Measurements from ENCODE around the gene OGFOD2. TPM values are rescaled to one million over a fixed set of nuclear protein-coding genes. Genes with fewer than 3 reads are reported as not detected.

OGFOD2 gene
- total RNA-seq: 10 to 100 TPM; 16.6 to 23.7 (median 20.7) TPM
- total RNA-seq (2013): 9.1 TPM

DNA sequence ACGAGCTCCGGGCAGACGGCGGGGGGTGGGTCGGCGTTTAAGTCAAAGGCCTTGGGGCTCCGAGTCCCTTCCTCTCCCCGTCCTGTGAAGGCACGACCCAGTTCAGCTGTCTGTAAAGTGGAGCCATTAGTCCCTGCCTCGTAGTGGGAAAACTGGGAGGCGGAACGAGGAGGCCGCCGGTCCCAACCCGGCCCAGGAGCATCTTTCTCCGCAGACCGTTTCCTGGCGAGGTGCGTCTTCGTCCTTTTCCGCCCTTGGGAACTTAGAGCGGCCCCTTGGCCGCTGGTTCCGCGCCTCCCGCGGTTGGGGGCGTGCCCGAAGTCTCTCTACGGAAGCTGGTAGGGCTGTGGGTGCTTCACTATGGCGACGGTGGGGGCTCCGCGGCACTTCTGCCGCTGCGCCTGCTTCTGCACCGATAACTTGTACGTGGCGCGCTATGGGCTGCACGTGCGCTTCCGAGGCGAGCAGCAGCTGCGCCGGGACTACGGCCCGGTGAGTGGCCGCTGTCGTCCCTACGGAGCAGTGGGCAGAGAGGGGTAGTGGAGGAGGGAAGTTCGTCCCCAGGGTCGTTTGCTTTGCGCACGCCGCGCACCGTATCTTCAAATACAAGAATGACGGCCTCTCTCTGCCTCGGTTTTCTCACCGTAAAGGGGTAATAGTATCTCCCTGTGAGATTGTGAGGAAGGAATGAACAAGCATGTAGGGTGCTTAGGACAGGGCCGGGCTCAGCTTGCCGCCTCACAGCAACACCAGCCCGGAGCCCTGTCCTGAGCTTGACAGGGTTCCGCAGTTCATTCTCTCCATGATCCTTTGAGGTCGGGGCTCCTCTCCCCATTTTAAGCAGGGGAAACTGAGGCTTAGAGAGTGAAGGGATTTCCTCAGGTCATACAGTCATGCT is at the start of gene OGFOD2:
Gene OGFOD2, plus strand, starts transcription at position 353 of the 898 bp plus-strand sequence. Its CDS starts 8 bp downstream, at position 361.
- intact Hi-C loops (cut with micrococcal nuclease): loop anchor here (2.0 to 5.0 kb wide), 2 partner anchors 102 to 258 kb away; partner anchors contain the start of genes MPHOSPH9 and MTRFR
- Histone ChIP-seq H3K4me1 (ENCODE audit: control insufficient read depth, insufficient read depth, low read length) (peaks cover 42% of the 10 kb centered on the region), H3K27me3 (ENCODE audit: control insufficient read depth, insufficient read depth, low read length) (no peaks in the 10 kb centered on the region), H3K4me3 (ENCODE audit: low read length) (peak within 1 kb of the TSS; percentile 93), H3K27ac (ENCODE audit: low read length) (peak within 1 kb of the TSS; percentile 98), H3K36me3 (ENCODE audit: control insufficient read depth, insufficient read depth, low read length) (peaks cover 2% of the 10 kb centered on the region), H3K9me3 (ENCODE audit: control insufficient read depth, insufficient read depth, low read length) (no peaks in the 10 kb centered on the region)
- Mint-ChIP-seq H3K4me1 (peaks cover 4 to 27% of the 10 kb centered on the region in 2 donors), H3K4me3 (peak within 1 kb of the TSS; percentile 95), H3K9me3 (no peaks in the 10 kb centered on the region), H3K27me3 (ENCODE audit: low read depth in 2 of 2) (no peaks in the 10 kb centered on the region), H3K36me3 (no peaks in the 10 kb centered on the region), H3K27ac (peak within 1 kb of the TSS; percentile 97)
- DNase-seq: peak; percentile 93 to 96
- ATAC-seq: peak; percentile 81 to 93 (median 86)
- TF ChIP-seq, protein P1, sequence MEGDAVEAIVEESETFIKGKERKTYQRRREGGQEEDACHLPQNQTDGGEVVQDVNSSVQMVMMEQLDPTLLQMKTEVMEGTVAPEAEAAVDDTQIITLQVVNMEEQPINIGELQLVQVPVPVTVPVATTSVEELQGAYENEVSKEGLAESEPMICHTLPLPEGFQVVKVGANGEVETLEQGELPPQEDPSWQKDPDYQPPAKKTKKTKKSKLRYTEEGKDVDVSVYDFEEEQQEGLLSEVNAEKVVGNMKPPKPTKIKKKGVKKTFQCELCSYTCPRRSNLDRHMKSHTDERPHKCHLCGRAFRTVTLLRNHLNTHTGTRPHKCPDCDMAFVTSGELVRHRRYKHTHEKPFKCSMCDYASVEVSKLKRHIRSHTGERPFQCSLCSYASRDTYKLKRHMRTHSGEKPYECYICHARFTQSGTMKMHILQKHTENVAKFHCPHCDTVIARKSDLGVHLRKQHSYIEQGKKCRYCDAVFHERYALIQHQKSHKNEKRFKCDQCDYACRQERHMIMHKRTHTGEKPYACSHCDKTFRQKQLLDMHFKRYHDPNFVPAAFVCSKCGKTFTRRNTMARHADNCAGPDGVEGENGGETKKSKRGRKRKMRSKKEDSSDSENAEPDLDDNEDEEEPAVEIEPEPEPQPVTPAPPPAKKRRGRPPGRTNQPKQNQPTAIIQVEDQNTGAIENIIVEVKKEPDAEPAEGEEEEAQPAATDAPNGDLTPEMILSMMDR (IDR thresholded peaks at IDR 0.05): no peak
- WGBS (ENCODE audit: insufficient coverage): under 1% methylated on average over 66 of the region's 66 CpGs

DNA sequence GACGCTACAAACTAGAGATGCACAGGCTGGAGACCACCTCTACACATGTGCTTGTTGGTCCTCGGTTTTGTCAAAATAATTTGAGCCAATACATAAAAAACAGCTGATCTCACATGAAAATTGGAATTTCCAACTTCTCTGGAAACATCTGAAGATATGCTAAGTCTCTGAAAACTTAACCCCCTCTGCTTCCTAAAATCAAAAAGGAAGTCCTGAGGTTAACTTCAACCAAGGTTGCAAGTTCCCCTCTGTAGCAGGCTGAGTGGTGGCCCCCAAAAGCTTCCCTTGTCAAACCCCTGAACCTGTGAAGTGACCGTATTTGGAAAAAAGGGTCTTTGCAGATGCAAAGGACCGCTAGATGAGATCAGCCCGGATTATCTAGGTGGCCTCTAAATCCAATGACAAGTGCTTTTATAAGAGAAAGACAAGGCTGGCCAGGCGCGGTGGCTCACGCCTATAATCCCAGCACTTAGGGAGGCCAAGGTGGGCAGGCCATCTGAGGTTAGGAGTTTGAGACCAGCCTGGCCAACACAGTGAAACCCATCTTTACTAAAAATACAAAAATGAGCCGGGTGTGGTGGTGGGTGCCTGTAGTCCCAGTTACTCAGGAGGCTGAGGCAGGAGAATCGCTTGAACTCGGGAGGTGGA is 47.2 kb upstream of the OGFOD2 start:
- Mint-ChIP-seq H3K27me3 (ENCODE audit: low read depth in 2 of 2) (no peaks in the 10 kb centered on the region), H3K4me3 (no peak overlapping the region), H3K36me3 (no peaks in the 10 kb centered on the region), H3K27ac (no peak overlapping the region), H3K4me1 (peaks cover 0 to 13% of the 10 kb centered on the region in 2 donors), H3K9me3 (no peaks in the 10 kb centered on the region)
- Histone ChIP-seq H3K27ac (ENCODE audit: low read length) (no peak overlapping the region), H3K4me3 (ENCODE audit: low read length) (no peak overlapping the region), H3K4me1 (ENCODE audit: control insufficient read depth, insufficient read depth, low read length) (peaks cover 11% of the 10 kb centered on the region), H3K9me3 (ENCODE audit: control insufficient read depth, insufficient read depth, low read length) (no peaks in the 10 kb centered on the region), H3K27me3 (ENCODE audit: control insufficient read depth, insufficient read depth, low read length) (no peaks in the 10 kb centered on the region), H3K36me3 (ENCODE audit: control insufficient read depth, insufficient read depth, low read length) (no peaks in the 10 kb centered on the region)
- TF ChIP-seq, protein P1 (IDR thresholded peaks at IDR 0.05): no peak
- intact Hi-C loops (cut with micrococcal nuclease): no loop called here
- WGBS (ENCODE audit: insufficient coverage): 64% methylated on average over 11 of the region's 11 CpGs
- DNase-seq: no peak
- no peak for ATAC-seq

DNA sequence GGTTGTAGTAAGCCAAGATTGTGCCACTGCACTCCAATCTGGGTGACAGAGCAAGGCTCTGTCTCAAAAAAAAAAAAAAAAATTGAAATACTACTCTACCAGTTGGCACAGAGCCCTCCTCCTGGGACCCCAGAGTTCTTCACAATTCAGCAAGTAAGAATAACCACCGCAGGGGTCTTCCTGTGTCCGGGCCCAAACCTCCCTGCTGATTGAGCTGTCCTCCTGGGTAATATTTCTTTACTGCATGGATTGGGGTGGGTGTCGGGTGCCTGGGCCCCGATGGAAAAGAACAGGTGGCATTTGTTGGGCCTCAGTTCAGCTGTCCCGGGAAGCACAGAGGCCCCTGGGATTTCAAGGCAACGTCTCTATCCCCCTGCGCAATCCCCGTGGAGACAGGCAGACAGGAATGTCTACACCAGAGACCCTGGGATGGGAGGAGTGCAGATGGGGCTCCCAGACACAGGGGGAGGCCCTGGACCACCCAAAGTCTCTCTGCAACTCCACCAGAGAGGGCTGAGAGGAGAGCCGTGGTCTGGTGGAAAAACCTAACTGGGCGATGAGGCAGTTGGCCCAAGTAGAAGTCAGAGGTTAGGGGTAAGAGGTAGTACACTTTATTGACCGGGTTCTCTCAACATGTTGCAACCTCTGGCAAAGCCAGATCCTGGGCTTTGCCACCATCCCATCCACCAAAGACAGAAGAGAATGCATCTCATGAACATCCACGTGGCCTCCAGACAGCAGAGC is 46.5 kb upstream of the OGFOD2 start:
- H3K36me3 Mint-ChIP-seq: no peaks in the 10 kb centered on the region
- intact Hi-C loops (cut with micrococcal nuclease): no loop called here
- no peak for DNase-seq
- Histone ChIP-seq H3K4me3 (ENCODE audit: low read length) (no peak overlapping the region), H3K27ac (ENCODE audit: low read length) (no peak overlapping the region), H3K36me3 (ENCODE audit: control insufficient read depth, insufficient read depth, low read length) (no peaks in the 10 kb centered on the region), H3K9me3 (ENCODE audit: control insufficient read depth, insufficient read depth, low read length) (no peaks in the 10 kb centered on the region), H3K27me3 (ENCODE audit: control insufficient read depth, insufficient read depth, low read length) (no peaks in the 10 kb centered on the region), H3K4me1 (ENCODE audit: control insufficient read depth, insufficient read depth, low read length) (peaks cover 11% of the 10 kb centered on the region)
- peaks cover 0 to 13% of the 10 kb centered on the region in 2 donors for H3K4me1 Mint-ChIP-seq
- TF ChIP-seq, protein P1 (IDR thresholded peaks at IDR 0.05): no peak
- no peak overlapping the region for H3K27ac Mint-ChIP-seq
- no peak for ATAC-seq
- WGBS (ENCODE audit: insufficient coverage): 97% methylated on average over 12 of the region's 12 CpGs
- H3K27me3 Mint-ChIP-seq (ENCODE audit: low read depth in 2 of 2): no peaks in the 10 kb centered on the region
- H3K4me3 Mint-ChIP-seq: no peak overlapping the region
- H3K9me3 Mint-ChIP-seq: no peaks in the 10 kb centered on the region

Measured in natural killer cell (primary cell).